ENCODE data around the gene NOX5.

The NOX5 gene

DNA sequence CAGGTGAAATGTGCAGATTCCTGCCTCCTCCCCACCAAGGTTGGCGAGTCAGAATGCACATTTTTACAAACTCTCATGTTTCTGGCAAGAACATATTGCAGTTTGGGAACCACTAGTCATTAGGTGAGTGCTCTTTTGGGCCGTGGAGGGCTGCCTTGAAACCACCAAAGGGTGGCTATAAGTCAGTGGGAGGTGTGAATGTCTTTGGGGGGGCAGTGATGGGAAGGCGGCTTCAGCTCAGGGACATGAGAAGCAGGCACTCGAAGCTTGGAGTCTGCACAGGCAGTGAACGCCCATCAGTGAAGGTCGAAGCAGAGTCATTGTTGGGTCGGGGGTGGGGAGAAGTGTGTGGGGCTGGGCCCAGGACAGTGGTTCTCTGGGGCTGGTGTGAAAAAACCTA lies 1.1 kb downstream of the NOX5 start:
- Histone ChIP-seq H3K9me3 (ENCODE audit: control insufficient read depth in 1 of 2, low read length in 2 of 2) (no peaks in the 10 kb centered on the region), H3K9ac (ENCODE audit: low read depth in 1 of 2, low read length in 2 of 2) (no peak overlapping the region), H3K4me3 (ENCODE audit: low read depth in 1 of 2, low read length in 2 of 2) (no peak overlapping the region), H3K36me3 (ENCODE audit: control insufficient read depth in 1 of 2, insufficient read depth in 2 of 2, low read length in 2 of 2) (no peaks in the 10 kb centered on the region), H3K27me3 (ENCODE audit: control insufficient read depth in 1 of 2, insufficient read depth in 2 of 2, low read length in 2 of 2) (no peaks in the 10 kb centered on the region), H3K27ac (ENCODE audit: low read depth, low read length) (no peak overlapping the region), H3K4me1 (ENCODE audit: control insufficient read depth in 1 of 2, insufficient read depth in 2 of 2, low read length in 2 of 2) (no peaks in the 10 kb centered on the region)

- no peaks in the 10 kb centered on the region for H3K9me3 ChIP-seq (ENCODE audit: control insufficient read depth in 1 of 2, low read length in 2 of 2)
- H3K36me3 ChIP-seq (ENCODE audit: control insufficient read depth in 1 of 2, insufficient read depth in 2 of 2, low read length in 2 of 2), result no peaks in the 10 kb centered on the region
- H3K4me3 ChIP-seq (ENCODE audit: low read depth in 1 of 2, low read length in 2 of 2), result no peak overlapping the region
- no peaks in the 10 kb centered on the region for H3K27me3 ChIP-seq (ENCODE audit: control insufficient read depth in 1 of 2, insufficient read depth in 2 of 2, low read length in 2 of 2)
- H3K27ac ChIP-seq (ENCODE audit: low read depth, low read length), result no peak overlapping the region
- no peaks in the 10 kb centered on the region for H3K4me1 ChIP-seq (ENCODE audit: control insufficient read depth in 1 of 2, insufficient read depth in 2 of 2, low read length in 2 of 2)
- H3K9ac ChIP-seq (ENCODE audit: low read depth in 1 of 2, low read length in 2 of 2), result no peak overlapping the region
Measured at GRCh38 chr15:69016021-69016595, 1.6 kb downstream of the NOX5 start.

- Histone ChIP-seq H3K9ac (ENCODE audit: low read depth in 1 of 2, low read length in 2 of 2) (no peak overlapping the region), H3K9me3 (ENCODE audit: control insufficient read depth in 1 of 2, low read length in 2 of 2) (no peaks in the 10 kb centered on the region), H3K4me1 (ENCODE audit: control insufficient read depth in 1 of 2, insufficient read depth in 2 of 2, low read length in 2 of 2) (no peaks in the 10 kb centered on the region), H3K36me3 (ENCODE audit: control insufficient read depth in 1 of 2, insufficient read depth in 2 of 2, low read length in 2 of 2) (no peaks in the 10 kb centered on the region), H3K27ac (ENCODE audit: low read depth, low read length) (no peak overlapping the region), H3K27me3 (ENCODE audit: control insufficient read depth in 1 of 2, insufficient read depth in 2 of 2, low read length in 2 of 2) (no peaks in the 10 kb centered on the region), H3K4me3 (ENCODE audit: low read depth in 1 of 2, low read length in 2 of 2) (no peak overlapping the region)
Measured at GRCh38 chr15:69017978-69018377, 3.5 kb downstream of the NOX5 start.

- Histone ChIP-seq H3K9ac (ENCODE audit: low read depth in 1 of 2, low read length in 2 of 2) (no peak overlapping the region), H3K9me3 (ENCODE audit: control insufficient read depth in 1 of 2, low read length in 2 of 2) (no peaks in the 10 kb centered on the region), H3K4me1 (ENCODE audit: control insufficient read depth in 1 of 2, insufficient read depth in 2 of 2, low read length in 2 of 2) (no peaks in the 10 kb centered on the region), H3K27ac (ENCODE audit: low read depth, low read length) (no peak overlapping the region), H3K36me3 (ENCODE audit: control insufficient read depth in 1 of 2, insufficient read depth in 2 of 2, low read length in 2 of 2) (no peaks in the 10 kb centered on the region), H3K27me3 (ENCODE audit: control insufficient read depth in 1 of 2, insufficient read depth in 2 of 2, low read length in 2 of 2) (no peaks in the 10 kb centered on the region), H3K4me3 (ENCODE audit: low read depth in 1 of 2, low read length in 2 of 2) (no peak overlapping the region)
Measured at GRCh38 chr15:69018951-69019350, 4.5 kb downstream of the NOX5 start.

DNA sequence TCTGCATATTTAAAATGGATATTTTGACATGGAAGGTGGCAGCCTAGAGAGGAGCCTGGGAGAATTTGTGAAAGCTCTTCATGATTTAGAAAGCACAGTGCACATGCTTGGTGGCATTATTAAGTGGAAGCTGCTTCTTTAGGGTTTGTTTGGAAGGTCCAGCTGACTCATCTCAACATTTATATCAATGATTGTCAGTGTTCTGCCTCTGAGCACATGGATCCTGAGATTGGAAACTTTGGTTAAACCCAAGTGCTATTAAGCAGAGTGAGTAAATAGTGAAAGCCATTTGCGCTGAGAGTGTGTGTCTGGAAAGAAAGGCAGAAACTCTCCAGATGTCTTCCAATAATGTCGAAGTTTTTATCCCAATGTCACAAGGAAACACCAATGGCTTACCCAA lies 7.4 kb downstream of the NOX5 start:
- no peak overlapping the region for H3K27ac ChIP-seq (ENCODE audit: low read depth, low read length)
- H3K9ac ChIP-seq (ENCODE audit: low read depth in 1 of 2, low read length in 2 of 2), result no peak overlapping the region
- no peak overlapping the region for H3K4me3 ChIP-seq (ENCODE audit: low read depth in 1 of 2, low read length in 2 of 2)
- H3K9me3 ChIP-seq (ENCODE audit: control insufficient read depth in 1 of 2, low read length in 2 of 2), result no peaks in the 10 kb centered on the region
- no peaks in the 10 kb centered on the region for H3K27me3 ChIP-seq (ENCODE audit: control insufficient read depth in 1 of 2, insufficient read depth in 2 of 2, low read length in 2 of 2)
- H3K36me3 ChIP-seq (ENCODE audit: control insufficient read depth in 1 of 2, insufficient read depth in 2 of 2, low read length in 2 of 2), result no peaks in the 10 kb centered on the region
- H3K4me1 ChIP-seq (ENCODE audit: control insufficient read depth in 1 of 2, insufficient read depth in 2 of 2, low read length in 2 of 2), result no peaks in the 10 kb centered on the region

GRCh38 chr15:69025320-69025719 lies 10.8 kb downstream of the NOX5 start:
- no peaks in the 10 kb centered on the region for H3K4me1 ChIP-seq (ENCODE audit: control insufficient read depth in 1 of 2, insufficient read depth in 2 of 2, low read length in 2 of 2)
- H3K9me3 ChIP-seq (ENCODE audit: control insufficient read depth in 1 of 2, low read length in 2 of 2), result no peaks in the 10 kb centered on the region
- no peak overlapping the region for H3K27ac ChIP-seq (ENCODE audit: low read depth, low read length)
- H3K36me3 ChIP-seq (ENCODE audit: control insufficient read depth in 1 of 2, insufficient read depth in 2 of 2, low read length in 2 of 2), result no peaks in the 10 kb centered on the region
- no peaks in the 10 kb centered on the region for H3K27me3 ChIP-seq (ENCODE audit: control insufficient read depth in 1 of 2, insufficient read depth in 2 of 2, low read length in 2 of 2)
- H3K4me3 ChIP-seq (ENCODE audit: low read depth in 1 of 2, low read length in 2 of 2), result no peak overlapping the region
- H3K9ac ChIP-seq (ENCODE audit: low read depth in 1 of 2, low read length in 2 of 2), result no peak overlapping the region

GRCh38 chr15:69026355-69026754 lies 11.9 kb downstream of the NOX5 start:
- H3K4me1 ChIP-seq (ENCODE audit: control insufficient read depth in 1 of 2, insufficient read depth in 2 of 2, low read length in 2 of 2), result peaks cover 0 to 1% of the 10 kb centered on the region in 2 donors
- no peaks in the 10 kb centered on the region for H3K36me3 ChIP-seq (ENCODE audit: control insufficient read depth in 1 of 2, insufficient read depth in 2 of 2, low read length in 2 of 2)
- no peaks in the 10 kb centered on the region for H3K9me3 ChIP-seq (ENCODE audit: control insufficient read depth in 1 of 2, low read length in 2 of 2)
- no peaks in the 10 kb centered on the region for H3K27me3 ChIP-seq (ENCODE audit: control insufficient read depth in 1 of 2, insufficient read depth in 2 of 2, low read length in 2 of 2)
- H3K9ac ChIP-seq (ENCODE audit: low read depth in 1 of 2, low read length in 2 of 2), result no peak overlapping the region
- no peak overlapping the region for H3K27ac ChIP-seq (ENCODE audit: low read depth, low read length)
- H3K4me3 ChIP-seq (ENCODE audit: low read depth in 1 of 2, low read length in 2 of 2), result no peak overlapping the region

DNA sequence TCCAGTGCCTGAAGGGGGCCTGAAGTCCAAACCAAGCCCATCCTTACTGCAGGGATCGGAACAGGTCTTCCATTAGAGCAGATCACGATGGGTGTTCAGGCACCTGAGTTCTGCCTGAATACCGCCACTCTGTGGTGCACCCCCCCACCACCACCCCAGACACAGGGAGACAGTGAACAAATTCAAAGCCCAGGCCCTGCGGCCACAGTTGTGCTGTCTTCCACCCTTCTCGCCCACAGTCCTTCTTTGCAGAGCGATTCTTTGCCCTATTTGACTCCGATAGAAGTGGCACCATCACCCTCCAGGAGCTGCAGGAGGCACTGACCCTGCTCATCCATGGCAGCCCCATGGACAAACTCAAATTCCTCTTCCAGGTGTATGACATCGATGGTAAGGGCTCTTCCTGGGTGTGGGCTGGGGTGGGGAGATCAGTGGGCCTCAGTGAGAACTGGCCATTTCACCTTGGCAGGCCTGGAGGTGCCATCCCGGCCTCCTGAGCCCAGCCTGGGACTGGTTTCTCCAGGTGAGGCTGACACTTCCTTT lies 13.6 kb downstream of the NOX5 start:
- H3K27me3 ChIP-seq (ENCODE audit: control insufficient read depth in 1 of 2, insufficient read depth in 2 of 2, low read length in 2 of 2), result peaks cover 1 to 4% of the 10 kb centered on the region in 2 donors
- no peaks in the 10 kb centered on the region for H3K9me3 ChIP-seq (ENCODE audit: control insufficient read depth in 1 of 2, low read length in 2 of 2)
- H3K4me1 ChIP-seq (ENCODE audit: control insufficient read depth in 1 of 2, insufficient read depth in 2 of 2, low read length in 2 of 2), result peaks cover 0 to 9% of the 10 kb centered on the region in 2 donors
- no peak overlapping the region for H3K4me3 ChIP-seq (ENCODE audit: low read depth in 1 of 2, low read length in 2 of 2)
- H3K36me3 ChIP-seq (ENCODE audit: control insufficient read depth in 1 of 2, insufficient read depth in 2 of 2, low read length in 2 of 2), result no peaks in the 10 kb centered on the region
- H3K9ac ChIP-seq (ENCODE audit: low read depth in 1 of 2, low read length in 2 of 2), result no peak overlapping the region
- H3K27ac ChIP-seq (ENCODE audit: low read depth, low read length), result no peak overlapping the region

DNA sequence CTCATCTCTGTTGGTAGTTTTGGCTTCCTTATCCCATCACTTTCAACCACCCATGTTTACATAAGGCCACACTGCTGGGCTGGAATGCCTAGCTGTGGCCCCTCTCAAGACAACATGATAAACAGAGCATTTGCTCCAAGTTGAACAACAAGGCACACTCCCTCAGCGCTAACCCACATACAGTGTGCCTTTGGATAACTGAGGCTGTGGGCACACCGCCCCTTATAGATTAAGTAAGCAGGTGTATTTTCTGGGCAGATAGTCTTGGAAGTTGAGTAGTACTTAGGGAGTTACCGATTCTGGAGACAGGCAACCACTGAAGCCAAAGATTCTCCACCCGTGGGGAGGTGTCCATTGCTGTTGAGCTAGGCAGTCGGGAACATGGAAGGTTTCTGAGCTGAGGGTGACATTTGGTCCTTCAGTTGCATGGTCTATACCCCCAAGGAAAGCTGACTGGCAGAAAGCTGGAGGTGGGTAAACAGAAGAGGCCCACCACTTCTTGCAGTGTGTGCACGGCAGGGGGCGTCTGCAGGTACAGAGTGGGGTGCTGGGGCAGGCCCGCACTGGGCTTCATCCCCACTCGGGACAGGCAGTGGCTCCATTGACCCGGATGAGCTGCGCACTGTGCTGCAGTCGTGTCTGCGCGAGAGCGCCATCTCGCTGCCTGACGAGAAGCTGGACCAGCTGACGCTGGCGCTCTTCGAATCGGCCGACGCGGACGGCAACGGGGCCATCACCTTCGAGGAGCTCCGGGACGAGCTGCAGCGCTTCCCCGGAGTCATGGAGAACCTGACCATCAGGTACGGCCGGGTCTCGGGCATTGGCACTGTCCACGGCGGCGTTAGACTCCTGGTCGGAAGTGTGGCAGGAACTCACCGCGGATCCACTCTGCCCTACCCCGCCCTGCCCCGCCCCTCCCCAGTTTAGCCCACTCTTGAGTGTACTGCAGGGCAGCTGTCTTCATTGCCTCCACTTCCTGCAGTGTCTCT lies 16.8 kb downstream of the NOX5 start:
- Histone ChIP-seq H3K27ac (ENCODE audit: low read depth, low read length) (no peak overlapping the region), H3K9me3 (ENCODE audit: control insufficient read depth in 1 of 2, low read length in 2 of 2) (no peaks in the 10 kb centered on the region), H3K4me1 (ENCODE audit: control insufficient read depth in 1 of 2, insufficient read depth in 2 of 2, low read length in 2 of 2) (peaks cover 0 to 9% of the 10 kb centered on the region in 2 donors), H3K4me3 (ENCODE audit: low read depth in 1 of 2, low read length in 2 of 2) (peak overlapping the region; percentile 24 to 60), H3K9ac (ENCODE audit: low read depth in 1 of 2, low read length in 2 of 2) (no peak overlapping the region), H3K36me3 (ENCODE audit: control insufficient read depth in 1 of 2, insufficient read depth in 2 of 2, low read length in 2 of 2) (no peaks in the 10 kb centered on the region), H3K27me3 (ENCODE audit: control insufficient read depth in 1 of 2, insufficient read depth in 2 of 2, low read length in 2 of 2) (peaks cover 4% of the 10 kb centered on the region in 2 donors)

DNA sequence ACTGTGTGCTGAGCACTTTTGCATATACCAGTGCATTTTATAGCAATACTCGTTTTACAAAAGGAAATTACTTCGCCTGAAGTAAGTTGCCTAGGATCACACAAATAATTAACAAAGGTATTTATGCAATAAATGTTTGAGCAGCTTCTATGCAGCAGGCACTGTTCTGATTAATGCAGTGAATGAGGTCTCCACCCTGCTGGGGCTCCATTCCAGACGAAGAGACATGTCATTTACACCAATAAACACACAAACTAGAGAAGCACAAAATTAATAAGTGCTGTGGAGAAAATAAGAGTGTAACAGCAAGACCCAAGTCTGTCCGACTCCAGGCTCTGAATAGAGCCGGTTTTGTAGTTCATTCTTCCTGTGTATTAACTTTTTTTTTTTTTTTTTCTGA lies 17.5 kb downstream of the NOX5 start:
- H3K9me3 ChIP-seq (ENCODE audit: control insufficient read depth in 1 of 2, low read length in 2 of 2), result no peaks in the 10 kb centered on the region
- no peak overlapping the region for H3K27ac ChIP-seq (ENCODE audit: low read depth, low read length)
- H3K4me3 ChIP-seq (ENCODE audit: low read depth in 1 of 2, low read length in 2 of 2), result peak overlapping the region; percentile 24 to 60
- H3K9ac ChIP-seq (ENCODE audit: low read depth in 1 of 2, low read length in 2 of 2), result no peak overlapping the region
- no peaks in the 10 kb centered on the region for H3K36me3 ChIP-seq (ENCODE audit: control insufficient read depth in 1 of 2, insufficient read depth in 2 of 2, low read length in 2 of 2)
- peaks cover 0 to 9% of the 10 kb centered on the region in 2 donors for H3K4me1 ChIP-seq (ENCODE audit: control insufficient read depth in 1 of 2, insufficient read depth in 2 of 2, low read length in 2 of 2)
- peaks cover 4% of the 10 kb centered on the region in 2 donors for H3K27me3 ChIP-seq (ENCODE audit: control insufficient read depth in 1 of 2, insufficient read depth in 2 of 2, low read length in 2 of 2)

All from duodenal mucosa (tissue), 2 donors.